Measurements from ENCODE around the gene MORF4L1. TPM values are rescaled to one million over a fixed set of nuclear protein-coding genes. Genes with fewer than 3 reads are reported as not detected.
"Not testable (repeated sequence)": the region's sequence is repeated elsewhere in the genome, so short reads cannot be mapped to it uniquely, and the experiment has no call there.

MORF4L1 gene
- total RNA-seq, 2 donors from 2014 or later: 151 to 304 TPM

GRCh38 chr15:78836333-78836732 lies 36.4 kb upstream of the MORF4L1 start:
- 50% methylated on average over 1 of the region's 1 CpG for WGBS
- TF ChIP-seq, protein P1, sequence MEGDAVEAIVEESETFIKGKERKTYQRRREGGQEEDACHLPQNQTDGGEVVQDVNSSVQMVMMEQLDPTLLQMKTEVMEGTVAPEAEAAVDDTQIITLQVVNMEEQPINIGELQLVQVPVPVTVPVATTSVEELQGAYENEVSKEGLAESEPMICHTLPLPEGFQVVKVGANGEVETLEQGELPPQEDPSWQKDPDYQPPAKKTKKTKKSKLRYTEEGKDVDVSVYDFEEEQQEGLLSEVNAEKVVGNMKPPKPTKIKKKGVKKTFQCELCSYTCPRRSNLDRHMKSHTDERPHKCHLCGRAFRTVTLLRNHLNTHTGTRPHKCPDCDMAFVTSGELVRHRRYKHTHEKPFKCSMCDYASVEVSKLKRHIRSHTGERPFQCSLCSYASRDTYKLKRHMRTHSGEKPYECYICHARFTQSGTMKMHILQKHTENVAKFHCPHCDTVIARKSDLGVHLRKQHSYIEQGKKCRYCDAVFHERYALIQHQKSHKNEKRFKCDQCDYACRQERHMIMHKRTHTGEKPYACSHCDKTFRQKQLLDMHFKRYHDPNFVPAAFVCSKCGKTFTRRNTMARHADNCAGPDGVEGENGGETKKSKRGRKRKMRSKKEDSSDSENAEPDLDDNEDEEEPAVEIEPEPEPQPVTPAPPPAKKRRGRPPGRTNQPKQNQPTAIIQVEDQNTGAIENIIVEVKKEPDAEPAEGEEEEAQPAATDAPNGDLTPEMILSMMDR (IDR thresholded peaks at IDR 0.05): no peak
- no peak for TF ChIP-seq POLR2AphosphoS5 (IDR thresholded peaks at IDR 0.05)
- no peak for TF ChIP-seq POLR2A (IDR thresholded peaks at IDR 0.05)
- DNase-seq (ENCODE audit: low spot score): no peak
- Histone ChIP-seq H3K36me3 (no peaks in the 10 kb centered on the region), H3K4me1 (replicated peaks) (no peaks in the 10 kb centered on the region), H3K9me3 (no peaks in the 10 kb centered on the region), H3K4me3 (no peak overlapping the region), H3K27ac (no peak overlapping the region), H3K27me3 (replicated peaks; ENCODE audit: insufficient read depth) (no peaks in the 10 kb centered on the region)
- intact Hi-C loops (cut with DNase I): no loop called here

GRCh38 chr15:78837131-78837530 lies 35.6 kb upstream of the MORF4L1 start:
- Histone ChIP-seq H3K36me3 (no peaks in the 10 kb centered on the region), H3K4me3 (no peak overlapping the region), H3K4me1 (replicated peaks) (no peaks in the 10 kb centered on the region), H3K27me3 (replicated peaks; ENCODE audit: insufficient read depth) (no peaks in the 10 kb centered on the region), H3K9me3 (no peaks in the 10 kb centered on the region), H3K27ac (no peak overlapping the region)
- WGBS: 68% methylated on average over 2 of the region's 2 CpGs
- intact Hi-C loops (cut with DNase I): no loop called here
- TF ChIP-seq, protein P1 (IDR thresholded peaks at IDR 0.05): no peak
- no peak for TF ChIP-seq POLR2AphosphoS5 (IDR thresholded peaks at IDR 0.05)
- no peak for TF ChIP-seq POLR2A (IDR thresholded peaks at IDR 0.05)
- no peak for DNase-seq (ENCODE audit: low spot score)

- intact Hi-C loops (cut with DNase I): no loop called here
- 90% methylated on average over 8 of the region's 8 CpGs for WGBS
These were observed 35.1 kb upstream of the MORF4L1 start for GRCh38 chr15:78837543-78837942.

GRCh38 chr15:78838489-78838888 lies 34.2 kb upstream of the MORF4L1 start:
- H3K27me3 ChIP-seq (replicated peaks; ENCODE audit: insufficient read depth): no peaks in the 10 kb centered on the region
- intact Hi-C loops (cut with DNase I): no loop called here
- no peaks in the 10 kb centered on the region for H3K9me3 ChIP-seq
- no peak for DNase-seq (ENCODE audit: low spot score)
- H3K36me3 ChIP-seq: no peaks in the 10 kb centered on the region
- no peaks in the 10 kb centered on the region for H3K4me1 ChIP-seq (replicated peaks)
- 72% methylated on average over 3 of the region's 3 CpGs for WGBS
- H3K4me3 ChIP-seq: no peak overlapping the region
- H3K27ac ChIP-seq: no peak overlapping the region
- TF ChIP-seq POLR2A (IDR thresholded peaks at IDR 0.05): no peak
- TF ChIP-seq, protein P1 (IDR thresholded peaks at IDR 0.05): no peak
- TF ChIP-seq POLR2AphosphoS5 (IDR thresholded peaks at IDR 0.05): no peak

More at GRCh38 chr15:78837543-78837942, 35.1 kb upstream of the MORF4L1 start:
- Histone ChIP-seq H3K27ac (no peak overlapping the region), H3K27me3 (replicated peaks; ENCODE audit: insufficient read depth) (no peaks in the 10 kb centered on the region), H3K36me3 (no peaks in the 10 kb centered on the region), H3K4me1 (replicated peaks) (no peaks in the 10 kb centered on the region), H3K4me3 (no peak overlapping the region), H3K9me3 (no peaks in the 10 kb centered on the region)
- no peak for DNase-seq (ENCODE audit: low spot score)
- TF ChIP-seq POLR2AphosphoS5 (IDR thresholded peaks at IDR 0.05) (no peak), POLR2A (IDR thresholded peaks at IDR 0.05) (no peak)
- TF ChIP-seq, protein P1 (IDR thresholded peaks at IDR 0.05): no peak

DNA sequence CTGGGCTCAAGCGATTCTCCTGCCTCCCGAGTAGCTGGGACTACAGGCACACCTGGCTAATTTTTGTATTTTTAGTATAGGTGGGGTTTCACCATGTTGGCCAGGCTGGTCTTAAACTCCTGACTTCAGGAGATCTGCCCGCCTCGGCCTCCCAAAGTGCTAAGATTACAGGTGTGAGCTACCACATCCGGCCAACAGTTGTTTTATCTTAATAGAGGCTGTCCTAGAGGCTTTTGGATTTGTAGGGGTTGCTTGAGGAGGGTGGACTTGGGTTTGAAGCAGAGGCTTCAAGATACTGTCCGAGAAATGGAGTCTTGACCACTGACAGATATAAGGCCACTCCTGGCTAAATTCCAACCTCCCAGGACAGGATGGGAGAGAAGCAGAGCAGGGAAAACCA lies 33.5 kb upstream of the MORF4L1 start:
- 94% methylated on average over 6 of the region's 6 CpGs for WGBS
- H3K9me3 ChIP-seq; H3K4me1 ChIP-seq (replicated peaks); intact Hi-C loops (cut with DNase I); H3K36me3 ChIP-seq; H3K27ac ChIP-seq; DNase-seq (ENCODE audit: low spot score); H3K27me3 ChIP-seq (replicated peaks; ENCODE audit: insufficient read depth); H3K4me3 ChIP-seq: not testable (repeated sequence)

Measured in prostate gland (tissue), 2 donors.